HG03196 (cell line): Measurements from ENCODE around the gene MTG2.

Experiments
- ATAC-seq: cut with Tn5 transposase; IDR thresholded peaks from one replicate; pipeline ENCODE4 v1.9.1; 2021; ENCODE audit not compliant: unreplicated experiment

MTG2 gene

GRCh38 chr20:62232194-62232593, 49.4 kb downstream of the MTG2 start:
- no peak for ATAC-seq

- ATAC-seq, result no peak
Observed at GRCh38 chr20:62232770-62233645, 50.2 kb downstream of the MTG2 start.

GRCh38 chr20:62233684-62234083, 50.9 kb downstream of the MTG2 start:
- no peak for ATAC-seq

GRCh38 chr20:62234339-62234738, 51.5 kb downstream of the MTG2 start:
- no peak for ATAC-seq

GRCh38 chr20:62235001-62235776, 52.4 kb downstream of the MTG2 start:
- ATAC-seq, result no peak

- no peak for ATAC-seq
Observed at GRCh38 chr20:62235777-62236157, 52.9 kb downstream of the MTG2 start.

- ATAC-seq, result no peak
Observed at GRCh38 chr20:62236200-62236599, 53.4 kb downstream of the MTG2 start.

GRCh38 chr20:62236766-62237513, 54.1 kb downstream of the MTG2 start:
- ATAC-seq, result no peak

- no peak for ATAC-seq
Observed at GRCh38 chr20:62237514-62237800, 54.6 kb downstream of the MTG2 start.

GRCh38 chr20:62237801-62238568, 55.2 kb downstream of the MTG2 start, which contains the start of gene OSBPL2:
Gene OSBPL2, plus strand, starts transcription at chr20:62238521. Its CDS starts 17,664 bp downstream, at chr20:62256185.
- peak; percentile 98 for ATAC-seq

GRCh38 chr20:62238569-62239277, 55.9 kb downstream of the MTG2 start:
- peak; percentile 1 for ATAC-seq

- no peak for ATAC-seq
Observed at GRCh38 chr20:62239278-62239879, 56.6 kb downstream of the MTG2 start.

GRCh38 chr20:62240020-62240685, 57.3 kb downstream of the MTG2 start:
- ATAC-seq, result no peak

GRCh38 chr20:62241506-62241905, 58.7 kb downstream of the MTG2 start:
- no peak for ATAC-seq

GRCh38 chr20:62242176-62242575, 59.3 kb downstream of the MTG2 start:
- no peak for ATAC-seq

- ATAC-seq, result no peak
Observed at GRCh38 chr20:62243106-62243505, 60.3 kb downstream of the MTG2 start.

GRCh38 chr20:62243906-62244515, 61.2 kb downstream of the MTG2 start:
- no peak for ATAC-seq

- ATAC-seq, result no peak
Observed at GRCh38 chr20:62244644-62245108, 61.8 kb downstream of the MTG2 start.

- ATAC-seq, result no peak
Observed at GRCh38 chr20:62245911-62246280, 63.1 kb downstream of the MTG2 start.
